HepG2 (cell line): Measurements from ENCODE around the gene ENTPD2. TPM values are rescaled to one million over a fixed set of nuclear protein-coding genes. Genes with fewer than 3 reads are reported as not detected.

Experiments
- ATAC-seq: fragments of 200-7000 bp; cut with Tn5 transposase; 3 replicates; pipeline ENCODE4 v1.9.1; 2020; ENCODE audit warnings: mild to moderate bottlenecking, moderate library complexity
- BruUV-seq: library from RNA; stranded (reverse); fragments of 400-500 nt; replicated peaks from 2 replicates; lab custom pipeline; 2021; lab: Mats Ljungman, UMichigan
- CTCF ChIA-PET: fragments of 300-600 bp; formaldehyde crosslinking; extraction: SDS; loops from one replicate; lab custom pipeline; 2021; ENCODE audit warnings: low total read pairs, inconsistent platforms, low intra/inter-chr PET ratio; lab: Yijun Ruan, JAX
- POLR2A ChIA-PET: fragments of 350-600 bp; sonication (Branson Sonifier 250); formaldehyde crosslinking; loops from one replicate; lab custom pipeline; 2020; ENCODE audit warnings: antibody characterized with exemption, inconsistent platforms; lab: Yijun Ruan, JAX
- DNase-seq: peaks from one replicate; pipeline ENCODE4 v3.0.0-alpha.2; 2015; ENCODE audit warnings: low spot score
- FAIRE-seq: peaks from 3 replicates; lab custom pipeline; 2011; peaks lifted over from hg19 to GRCh38; lab: Jason Lieb, UNC
- H2AFZ ChIP-seq: one replicate; pipeline ENCODE4 v1.6.1; 2011; ENCODE audit warnings: low read length, inconsistent platforms
- H3K27ac ChIP-seq: fragments of 300-600 bp; 3 replicates; pipeline ENCODE4 v1.8.0; 2011; ENCODE audit warnings: mixed run types, mild to moderate bottlenecking, mixed read lengths, low read length, inconsistent platforms; ENCODE audit not compliant: insufficient read depth; ENCODE audit errors: extremely low read length
- H3K27me3 ChIP-seq, 2 experiments: fragments of 200-600 bp in 1 of 2; 2 replicates in 1 of 2; 3 replicates in 1 of 2; pipeline versions ENCODE4 v1.6.0 to v1.8.0; 2011; ENCODE audit warnings: low read length in 2 of 2, mild to moderate bottlenecking in 2 of 2, moderate library complexity in 2 of 2, inconsistent platforms in 1 of 2; ENCODE audit not compliant: insufficient read depth in 2 of 2, control insufficient read depth in 1 of 2
- H3K36me3 ChIP-seq, 2 experiments: fragments of 200-600 bp in 1 of 2; replicated peaks in 1 of 2; 2 replicates in 1 of 2; 3 replicates in 1 of 2; pipeline versions ENCODE4 v1.5.1 to v1.8.0; 2011; ENCODE audit warnings: low read length in 2 of 2, inconsistent platforms in 1 of 2; ENCODE audit not compliant: insufficient read depth in 2 of 2, control insufficient read depth in 1 of 2
- H3K4me1 ChIP-seq: 2 replicates; pipeline ENCODE4 v1.5.1; 2012; ENCODE audit warnings: low read length, inconsistent platforms; ENCODE audit not compliant: insufficient read depth
- H3K4me2 ChIP-seq: 2 replicates; pipeline ENCODE4 v1.6.0; 2011; ENCODE audit warnings: low read depth, low read length, inconsistent platforms
- H3K4me3 ChIP-seq, 3 experiments: fragments of 200-600 bp in 1 of 3; sonication (generic), shearing (Covaris generic) in 1 of 3; replicated peaks in 1 of 3; 2 replicates each; pipeline ENCODE4 v1.5.1; 2011 to 2016; ENCODE audit warnings: low read length in 3 of 3, inconsistent platforms in 2 of 3, low read depth in 2 of 3, mild to moderate bottlenecking in 2 of 3, control low read depth in 1 of 3, mixed read lengths in 1 of 3; ENCODE audit not compliant: insufficient read depth in 1 of 3
- H3K79me2 ChIP-seq: one replicate; pipeline ENCODE4 v1.6.1; 2011; ENCODE audit warnings: low read length, inconsistent platforms; ENCODE audit not compliant: insufficient read depth
- H3K9ac ChIP-seq: 2 replicates; pipeline ENCODE4 v1.6.0; 2011; ENCODE audit warnings: mild to moderate bottlenecking, low read depth, low read length, inconsistent platforms; ENCODE audit not compliant: insufficient read depth
- H3K9me3 ChIP-seq: 2 replicates; pipeline ENCODE4 v1.5.1; 2012; ENCODE audit warnings: mild to moderate bottlenecking, low read length
- H4K20me1 ChIP-seq: 2 replicates; pipeline ENCODE4 v1.6.0; 2011; ENCODE audit warnings: inconsistent platforms, mild to moderate bottlenecking, low read length, moderate library complexity; ENCODE audit not compliant: insufficient read depth
- AGO1 ChIP-seq: fragments of 200-400 bp; formaldehyde crosslinking; IDR thresholded peaks from 2 replicates; pipeline ENCODE4 v1.6.1; 2017; ENCODE audit warnings: mild to moderate bottlenecking, low read depth, low read length, moderate library complexity; ENCODE audit not compliant: poor library complexity, severe bottlenecking
- AKAP8 ChIP-seq: sonication (generic); formaldehyde crosslinking; IDR thresholded peaks from 2 replicates; pipeline ENCODE4 v1.5.1; 2020; ENCODE audit warnings: mild to moderate bottlenecking, missing genetic modification reagents
- FOXK1 ChIP-seq: sonication (generic); formaldehyde crosslinking; IDR thresholded peaks from 2 replicates; pipeline ENCODE4 v1.4.0; 2020; ENCODE audit warnings: low read depth, missing genetic modification reagents, borderline replicate concordance
- GABPB1 ChIP-seq: IDR thresholded peaks from 2 replicates; pipeline ENCODE4 v1.6.1; 2016; ENCODE audit warnings: mild to moderate bottlenecking, missing genetic modification reagents, moderate library complexity, missing compliant biosample characterization
- HOXA9 ChIP-seq: sonication (generic); formaldehyde crosslinking; IDR thresholded peaks from 2 replicates; pipeline ENCODE4 v1.8.1; 2022; ENCODE audit warnings: missing genetic modification reagents, mild to moderate bottlenecking, moderate library complexity, borderline replicate concordance
- JUNB ChIP-seq: sonication (generic); formaldehyde crosslinking; IDR thresholded peaks from 2 replicates; pipeline ENCODE4 v1.8.0; 2022; ENCODE audit warnings: missing genetic modification reagents, mild to moderate bottlenecking, borderline replicate concordance
- KLF12 ChIP-seq: sonication (generic); formaldehyde crosslinking; IDR thresholded peaks from 2 replicates; pipeline ENCODE4 v1.4.0; 2020; ENCODE audit warnings: missing genetic modification reagents, borderline replicate concordance
- MAFF ChIP-seq: IDR thresholded peaks from 2 replicates; pipeline ENCODE4 v1.6.1; 2011; ENCODE audit warnings: low read depth, low read length, improper control_type of control experiment
- NCOA5 ChIP-seq: sonication (generic); formaldehyde crosslinking; IDR thresholded peaks from 2 replicates; pipeline ENCODE4 v1.4.0; 2020; ENCODE audit warnings: missing genetic modification reagents
- NR2F6 ChIP-seq, 2 experiments: IDR thresholded peaks; 2 replicates each; pipeline ENCODE4 v1.6.1; 2016; ENCODE audit warnings: antibody characterized with exemption in 1 of 2, mild to moderate bottlenecking in 1 of 2
- PHB2 ChIP-seq: fragments of 450-650 bp; IDR thresholded peaks from 2 replicates; pipeline ENCODE4 v1.6.1; 2018; ENCODE audit not compliant: partially characterized antibody
- SMAD1 ChIP-seq: sonication (generic); formaldehyde crosslinking; IDR thresholded peaks from 2 replicates; pipeline ENCODE4 v1.4.0; 2020; ENCODE audit warnings: missing genetic modification reagents, low read depth, mild to moderate bottlenecking, borderline replicate concordance
- SRF ChIP-seq: IDR thresholded peaks from 2 replicates; pipeline ENCODE4 v1.6.1; 2011; ENCODE audit warnings: mild to moderate bottlenecking, low read depth, low read length, moderate library complexity
- TBL1XR1 ChIP-seq: fragments of 150-350 bp; IDR thresholded peaks from 2 replicates; pipeline ENCODE4 v1.6.1; 2014; ENCODE audit warnings: borderline replicate concordance, low read length; ENCODE audit not compliant: partially characterized antibody
- ZFY ChIP-seq: sonication (generic); formaldehyde crosslinking; IDR thresholded peaks from 2 replicates; pipeline ENCODE4 v1.4.0; 2020; ENCODE audit warnings: missing genetic modification reagents
- ZIK1 ChIP-seq: sonication (generic); formaldehyde crosslinking; IDR thresholded peaks from 2 replicates; pipeline ENCODE4 v1.5.0; 2020; ENCODE audit warnings: mild to moderate bottlenecking, low read depth, missing genetic modification reagents, borderline replicate concordance
- ZNF234 ChIP-seq: sonication (generic); formaldehyde crosslinking; conservative IDR thresholded peaks from 2 replicates; pipeline ENCODE4 v1.5.1; 2020; ENCODE audit warnings: mild to moderate bottlenecking, missing genetic modification reagents
- ZNF326 ChIP-seq: sonication (generic); formaldehyde crosslinking; IDR thresholded peaks from 2 replicates; pipeline ENCODE4 v1.4.0; 2020; ENCODE audit warnings: missing genetic modification reagents, borderline replicate concordance
- ZNF331 ChIP-seq: sonication (generic); formaldehyde crosslinking; IDR thresholded peaks from 2 replicates; pipeline ENCODE4 v1.4.0; 2020; ENCODE audit warnings: missing genetic modification reagents
- ZNF367 ChIP-seq: sonication (generic); formaldehyde crosslinking; IDR thresholded peaks from 2 replicates; pipeline ENCODE4 v1.4.0; 2020; ENCODE audit warnings: missing genetic modification reagents, borderline replicate concordance
- ZNF616 ChIP-seq: sonication (generic); formaldehyde crosslinking; IDR thresholded peaks from 2 replicates; pipeline ENCODE4 v1.5.0; 2020; ENCODE audit warnings: low read depth, mild to moderate bottlenecking, missing genetic modification reagents
- ZNF720 ChIP-seq: sonication (generic); formaldehyde crosslinking; IDR thresholded peaks from 2 replicates; pipeline ENCODE4 v1.4.0; 2020; ENCODE audit warnings: missing genetic modification reagents
- WGBS: methylation state at CpG from one replicate; pipeline ENCODE4 v1.1.6; 2017; ENCODE audit warnings: low lambda C conversion rate; 5-methylcytosine and 5-hydroxymethylcytosine counted together
- in situ Hi-C: cut with HindIII; loops from 2 replicates; pipeline ENCODE4 v1.10.0; 2017; ENCODE audit warnings: low pct_unique_long_range_greater_than_20kb; ENCODE audit not compliant: extremely low pct_ligation_motif_present
- intact Hi-C: fragments of 100-400 bp; cut with micrococcal nuclease; formaldehyde crosslinking; loops from one replicate; pipeline ENCODE4 v1.10.0; 2022; ENCODE audit not compliant: unreplicated experiment
- polyA plus RNA-seq, 8 experiments: library from polyadenylated mRNA; depleted of rRNA in 3 of 8; stranded (reverse) in 7 of 8; unstranded in 1 of 8; fragments of >200 nt; fragmentation: Illumina TruSeq in 4 of 8; extraction: Trizol in 4 of 8; gene quantifications; 2 replicates each; pipeline versions ENCODE4 v1.2.1 to v1.2.3, GENCODE V29; 2011 to 2016; ENCODE audit warnings: low read depth in 4 of 8, missing spikeins in 1 of 8, mixed read lengths in 1 of 8; ENCODE audit not compliant: insufficient read depth in 1 of 8
- total RNA-seq, 5 experiments: library from RNA; depleted of rRNA; stranded (reverse); fragments of >200 nt; fragmentation: Illumina TruSeq; extraction: Trizol; gene quantifications; 2 replicates each; pipeline ENCODE4 v1.2.3, GENCODE V29; 2016; ENCODE audit warnings: low read depth in 1 of 5
- TF ChIP-seq, protein P1 (sequence below): sonication (generic); formaldehyde crosslinking; IDR thresholded peaks from 2 replicates; pipeline ENCODE4 v1.5.1; 2020; ENCODE audit warnings: mild to moderate bottlenecking, missing genetic modification reagents

The ENTPD2 gene
- total and polyA plus RNA-seq, 2 of the 13 experiments (the other 11 are each of a cell fraction or from before 2014, with no cell fraction given): 0.95 to 3.2 TPM

- H3K27ac ChIP-seq: peak overlapping the region; percentile 36
- no peak for TF ChIP-seq SRF
- TF ChIP-seq SMAD1 (CRISPR knock-in tag): no peak
- TF ChIP-seq ZNF331 (CRISPR knock-in tag): 0 out of 2 replicates have a peak, but pooled peaks have one; percentile 24
- TF ChIP-seq GABPB1: peak; percentile 24; the same call in 1 of the 2 replicates
- TF ChIP-seq JUNB (CRISPR knock-in tag): no peak
- no peak for TF ChIP-seq ZIK1 (CRISPR knock-in tag)
- peak; percentile 61; the same call in 1 of the 2 replicates for TF ChIP-seq AKAP8 (CRISPR knock-in tag)
- TF ChIP-seq, protein P1, sequence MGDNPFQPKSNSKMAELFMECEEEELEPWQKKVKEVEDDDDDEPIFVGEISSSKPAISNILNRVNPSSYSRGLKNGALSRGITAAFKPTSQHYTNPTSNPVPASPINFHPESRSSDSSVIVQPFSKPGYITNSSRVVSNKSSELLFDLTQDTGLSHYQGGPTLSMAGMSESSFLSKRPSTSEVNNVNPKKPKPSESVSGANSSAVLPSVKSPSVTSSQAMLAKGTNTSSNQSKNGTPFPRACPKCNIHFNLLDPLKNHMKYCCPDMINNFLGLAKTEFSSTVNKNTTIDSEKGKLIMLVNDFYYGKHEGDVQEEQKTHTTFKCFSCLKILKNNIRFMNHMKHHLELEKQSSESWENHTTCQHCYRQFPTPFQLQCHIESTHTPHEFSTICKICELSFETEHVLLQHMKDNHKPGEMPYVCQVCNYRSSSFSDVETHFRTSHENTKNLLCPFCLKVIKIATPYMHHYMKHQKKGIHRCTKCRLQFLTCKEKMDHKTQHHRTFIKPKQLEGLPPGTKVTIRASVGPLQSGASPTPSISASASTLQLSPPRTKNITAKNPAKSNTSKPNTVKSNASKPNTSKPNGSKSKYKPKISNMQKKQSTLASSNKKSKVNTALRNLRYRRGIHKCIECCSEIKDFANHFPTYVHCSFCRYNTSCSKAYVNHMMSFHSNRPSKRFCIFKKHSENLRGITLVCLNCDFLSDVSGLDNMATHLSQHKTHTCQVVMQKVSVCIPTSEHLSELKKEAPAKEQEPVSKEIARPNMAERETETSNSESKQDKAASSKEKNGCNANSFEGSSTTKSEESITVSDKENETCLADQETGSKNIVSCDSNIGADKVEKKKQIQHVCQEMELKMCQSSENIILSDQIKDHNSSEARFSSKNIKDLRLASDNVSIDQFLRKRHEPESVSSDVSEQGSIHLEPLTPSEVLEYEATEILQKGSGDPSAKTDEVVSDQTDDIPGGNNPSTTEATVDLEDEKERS (CRISPR knock-in tag): no peak
- no peak for TF ChIP-seq ZNF720 (CRISPR knock-in tag)
- TF ChIP-seq TBL1XR1: no peak
- no peak for TF ChIP-seq ZNF326 (CRISPR knock-in tag)
- peak; percentile 6 for TF ChIP-seq AGO1
- TF ChIP-seq ZNF234: no peak
- no peak for TF ChIP-seq PHB2
- no peak for TF ChIP-seq NR2F6 (IDR thresholded peaks at IDR 0.05)
- TF ChIP-seq NR2F6 (CRISPR knock-in tag; IDR thresholded peaks at IDR 0.05): 0 out of 2 replicates have a peak, but pooled peaks have one; percentile 22
- no peak for TF ChIP-seq FOXK1 (CRISPR knock-in tag)
- TF ChIP-seq HOXA9 (CRISPR knock-in tag): no peak
- TF ChIP-seq KLF12 (CRISPR knock-in tag): 0 out of 2 replicates have a peak, but pooled peaks have one; percentile 49
- TF ChIP-seq ZFY (CRISPR knock-in tag): peak; percentile 19; the same call in 1 of the 2 replicates
- no peak for TF ChIP-seq ZNF367 (CRISPR knock-in tag)
- TF ChIP-seq MAFF: no peak
- no peak for TF ChIP-seq NCOA5
- TF ChIP-seq ZNF616 (CRISPR knock-in tag): no peak
Observed at GRCh38 chr9:137021979-137022661, 31.7 kb downstream of the ENTPD2 start.

More at GRCh38 chr9:137021979-137022661, 31.7 kb downstream of the ENTPD2 start:
- BruUV-seq: no TSS peak
- 31% methylated on average over 15 of the region's 30 CpGs for WGBS
- peak overlapping the region; percentile 11; the same call in 1 of the 2 replicates for H3K9ac ChIP-seq
- H3K36me3 ChIP-seq: no peaks in the 10 kb centered on the region
- DNase-seq: peak; percentile 88
- no peaks in the 10 kb centered on the region for H3K9me3 ChIP-seq
- no peaks in the 10 kb centered on the region for H4K20me1 ChIP-seq
- H3K79me2 ChIP-seq: no peaks in the 10 kb centered on the region
- ATAC-seq: peak; percentile 84
- peak overlapping the region; percentile 45; the same call in 1 of the 2 replicates for H3K4me2 ChIP-seq
- in situ Hi-C loops (no loop called here), intact Hi-C loops (no loop called here)
- peak; percentile 90 for FAIRE-seq
- CTCF ChIA-PET: no interaction called here
- no peaks in the 10 kb centered on the region; a peak in 1 of 5 replicates for H3K27me3 ChIP-seq
- no peak overlapping the region for H2AFZ ChIP-seq
- no peak overlapping the region; a peak in 1 of 6 replicates for H3K4me3 ChIP-seq
- POLR2A ChIA-PET: interaction anchor here (0.7 to 1.7 kb wide), 8 partner anchors 10 to 222 kb away, joined by 3 to 6 read pairs (median 4); partner anchors contain the start of genes CLIC3, FUT7 and PAXX
- peaks cover 56% of the 10 kb centered on the region for H3K4me1 ChIP-seq
